K562 (cell line): Measurements from ENCODE around the gene PTRH2. TPM values are rescaled to one million over a fixed set of nuclear protein-coding genes. Genes with fewer than 3 reads are reported as not detected.

ENCODE experiments used
- ARID1B ChIP-seq: fragments of 450-650 bp; IDR thresholded peaks from 2 replicates; pipeline ENCODE4 v1.6.1; 2016; ENCODE audit warnings: antibody characterized with exemption, mild to moderate bottlenecking, inconsistent platforms
- ARNT ChIP-seq, 2 experiments: fragments of 450-650 bp; IDR thresholded peaks; 2 replicates each; pipeline ENCODE4 v1.6.1; 2016; ENCODE audit warnings: mild to moderate bottlenecking in 1 of 2
- CHD2 ChIP-seq: IDR thresholded peaks from 2 replicates; pipeline ENCODE4 v1.6.1; 2011; ENCODE audit warnings: low read depth, low read length
- DEAF1 ChIP-seq: fragments of 450-650 bp; formaldehyde crosslinking; IDR thresholded peaks from 2 replicates; pipeline ENCODE4 v1.4.0; 2020; ENCODE audit warnings: mild to moderate bottlenecking, moderate library complexity
- ELK3 ChIP-seq: fragments of 450-650 bp; formaldehyde crosslinking; IDR thresholded peaks from 2 replicates; pipeline ENCODE4 v1.4.0; 2020; ENCODE audit warnings: mild to moderate bottlenecking
- HNRNPLL ChIP-seq: fragments of 200-400 bp; formaldehyde crosslinking; IDR thresholded peaks from 2 replicates; pipeline ENCODE4 v1.6.1; 2017; ENCODE audit warnings: low read length, low read depth, mild to moderate bottlenecking; ENCODE audit not compliant: poor library complexity, severe bottlenecking
- ILF3 ChIP-seq: fragments of 450-650 bp; IDR thresholded peaks from 2 replicates; pipeline ENCODE4 v1.6.1; 2018; ENCODE audit warnings: antibody characterized with exemption, mild to moderate bottlenecking, moderate library complexity, borderline replicate concordance
- KLF16 ChIP-seq: IDR thresholded peaks from 2 replicates; pipeline ENCODE4 v1.6.1; 2016; ENCODE audit warnings: antibody characterized with exemption
- MNT ChIP-seq, 2 experiments: fragments of 450-650 bp; conservative IDR thresholded peaks; 2 replicates each; pipeline ENCODE4 v1.6.1; 2017; ENCODE audit warnings: mild to moderate bottlenecking in 2 of 2, moderate library complexity in 2 of 2
- PHB ChIP-seq: fragments of 250-450 bp; sonication (Bioruptor Pico); IDR thresholded peaks from 2 replicates; pipeline ENCODE4 v1.5.0; 2021
- PHTF2 ChIP-seq: fragments of 250-450 bp; sonication (Bioruptor Pico); IDR thresholded peaks from 2 replicates; pipeline ENCODE4 v1.5.0; 2021; ENCODE audit warnings: mild to moderate bottlenecking
- POLR2B ChIP-seq: fragments of 450-650 bp; IDR thresholded peaks from 2 replicates; pipeline ENCODE4 v1.6.1; 2018; ENCODE audit warnings: low read depth; ENCODE audit not compliant: partially characterized antibody
- RBM15 ChIP-seq: fragments of 200-400 bp; formaldehyde crosslinking; IDR thresholded peaks from 2 replicates; pipeline ENCODE4 v1.6.1; 2018; ENCODE audit warnings: mild to moderate bottlenecking, low read length, moderate library complexity; ENCODE audit not compliant: insufficient read depth
- RBM25 ChIP-seq: fragments of 200-400 bp; formaldehyde crosslinking; IDR thresholded peaks from 2 replicates; pipeline ENCODE4 v1.6.1; 2018; ENCODE audit warnings: low read length, low read depth, moderate library complexity; ENCODE audit not compliant: severe bottlenecking
- RBM39 ChIP-seq: fragments of 200-400 bp; formaldehyde crosslinking; optimal IDR thresholded peaks from 2 replicates; pipeline ENCODE3; 2018; ENCODE audit warnings: low read depth, low read length
- TBL1XR1 ChIP-seq, 2 experiments: IDR thresholded peaks; 2 replicates each; pipeline ENCODE4 v1.6.1; 2012; ENCODE audit warnings: improper control_type of control experiment in 2 of 2, low read length in 2 of 2, mild to moderate bottlenecking in 1 of 2
- TEAD2 ChIP-seq: fragments of 450-650 bp; IDR thresholded peaks from 2 replicates; pipeline ENCODE4 v1.6.1; 2016; ENCODE audit warnings: missing genetic modification characterization, control low read depth, missing compliant biosample characterization
- TOE1 ChIP-seq, 2 experiments: fragments of 450-650 bp in 1 of 2; sonication (generic) in 1 of 2; formaldehyde crosslinking in 1 of 2; IDR thresholded peaks; 2 replicates each; pipeline versions ENCODE4 v1.7.1 to v1.8.0; 2016 to 2022; ENCODE audit warnings: borderline replicate concordance in 2 of 2, mild to moderate bottlenecking in 2 of 2, antibody characterized with exemption in 1 of 2, inconsistent platforms in 1 of 2, low read depth in 1 of 2, missing genetic modification reagents in 1 of 2, moderate library complexity in 1 of 2
- XRCC3 ChIP-seq: fragments of 450-650 bp; IDR thresholded peaks from 2 replicates; pipeline ENCODE4 v1.6.1; 2017; ENCODE audit warnings: mild to moderate bottlenecking, moderate library complexity
- YY1 ChIP-seq, 3 experiments: IDR thresholded peaks; 2 replicates each; pipeline ENCODE4 v1.6.1; 2011; ENCODE audit warnings: low read length in 2 of 3, mild to moderate bottlenecking in 2 of 3, moderate library complexity in 2 of 3, borderline replicate concordance in 1 of 3, control low read depth in 1 of 3, low read depth in 1 of 3; ENCODE audit not compliant: insufficient read depth in 3 of 3, insufficient replicate concordance in 2 of 3, control insufficient read depth in 1 of 3, insufficient read length in 1 of 3; ENCODE audit errors: extremely low read depth in 1 of 3
- ZBED1 ChIP-seq: IDR thresholded peaks from 2 replicates; pipeline ENCODE4 v1.6.1; 2014
- ZNF395 ChIP-seq: fragments of 200-800 bp; sonication (Bioruptor generic); IDR thresholded peaks from 2 replicates; pipeline ENCODE4 v1.6.1; 2017; ENCODE audit warnings: missing genetic modification characterization, missing compliant biosample characterization
- ZSCAN32 ChIP-seq: fragments of 450-650 bp; formaldehyde crosslinking; IDR thresholded peaks from 2 replicates; pipeline ENCODE4 v1.4.0; 2020; ENCODE audit warnings: mild to moderate bottlenecking, moderate library complexity
- polyA plus RNA-seq, 8 experiments: library from polyadenylated mRNA; depleted of rRNA in 4 of 8; stranded (reverse) in 5 of 8; unstranded in 3 of 8; fragments of >200 nt; fragmentation: Nextera tagmentation in 2 of 8; fragmentation: Illumina TruSeq in 1 of 8; extraction: Ambion mirVana in 2 of 8; extraction: Trizol in 1 of 8; gene quantifications; 2 replicates each; pipeline versions ENCODE4 v1.2.1 to v1.2.3, GENCODE V29; 2011 to 2014; ENCODE audit warnings: inconsistent platforms in 1 of 8, missing spikeins in 1 of 8
- total RNA-seq, 7 experiments: library from RNA; depleted of rRNA in 6 of 7; stranded (reverse); fragments of >200 nt in 6 of 7; fragmentation: Illumina TruSeq in 2 of 7; extraction: Trizol in 2 of 7; gene quantifications; 2 replicates each; pipeline versions ENCODE4 v1.2.1 to v1.2.3, GENCODE V29; 2011 to 2021; ENCODE audit warnings: low replicate concordance in 1 of 7

The PTRH2 gene
- total and polyA plus RNA-seq, 9 of the 15 experiments (the other 6 are each of a cell fraction or from before 2014, with no cell fraction given): 53.1 to 210 (median 126) TPM

GRCh38 chr17:59696682-59697277, 10.4 kb downstream of the PTRH2 start (continued):
- TF ChIP-seq MNT (conservative IDR thresholded peaks at IDR 0.05): 0 out of 4 replicates have a peak, but pooled peaks of 1 of the 2 experiments have one; percentile 4
- TF ChIP-seq CHD2: no peak
- TF ChIP-seq KLF16: no peak
- TF ChIP-seq YY1 (IDR thresholded peaks at IDR 0.05; ENCODE audit: borderline replicate concordance in 1 of 3, control insufficient read depth in 1 of 3, extremely low read depth in 1 of 3, insufficient read depth in 3 of 3, insufficient read length in 1 of 3, insufficient replicate concordance in 2 of 3, low read depth in 1 of 3, low read length in 2 of 3): no peak
- no peak for TF ChIP-seq RBM39
- no peak for TF ChIP-seq TEAD2 (tag)
- 0 out of 2 replicates have a peak, but pooled peaks have one; percentile 22 for TF ChIP-seq DEAF1 (CRISPR knock-in tag)
- TF ChIP-seq ZBED1: no peak
- no peak for TF ChIP-seq ELK3
- no peak for TF ChIP-seq ARNT (IDR thresholded peaks at IDR 0.05)
- no peak for TF ChIP-seq TBL1XR1 (IDR thresholded peaks at IDR 0.05; ENCODE audit: low read length in 2 of 2)
- no peak for TF ChIP-seq RBM15
- no peak for TF ChIP-seq POLR2B
- TF ChIP-seq ILF3: no peak; the same call in 1 of the 2 replicates
- TF ChIP-seq TOE1 (IDR thresholded peaks at IDR 0.05; ENCODE audit: borderline replicate concordance): no peak
- no peak for TF ChIP-seq TOE1 (CRISPR knock-in tag; IDR thresholded peaks at IDR 0.05; ENCODE audit: borderline replicate concordance, low read depth)
- no peak for TF ChIP-seq ZSCAN32 (CRISPR knock-in tag)
- no peak for TF ChIP-seq RBM25
- TF ChIP-seq PHTF2 (CRISPR knock-in tag): no peak
- TF ChIP-seq XRCC3: no peak
- TF ChIP-seq PHB (CRISPR knock-in tag): no peak
- TF ChIP-seq ZNF395 (CRISPR knock-in tag): no peak
- no peak for TF ChIP-seq HNRNPLL
- TF ChIP-seq ARID1B: no peak
